Hepatocyte (in vitro differentiated cells): Measurements from ENCODE around the gene KPNA3. TPM values are rescaled to one million over a fixed set of nuclear protein-coding genes. Genes with fewer than 3 reads are reported as not detected.
A peak's percentile ranks its signal among the peaks of the same experiment; 100 is the strongest.

Experiments used
- DNase-seq: peaks from one replicate; pipeline ENCODE4 v3.0.0-alpha.2; 2016; ENCODE audit warnings: low spot score
- H2AFZ ChIP-seq: fragments of 200-600 bp; sonication (generic); 2 replicates; pipeline ENCODE4 v1.6.0; 2016; ENCODE audit warnings: antibody characterized with exemption, mild to moderate bottlenecking
- H3K27ac ChIP-seq: fragments of 200-600 bp; sonication (generic); 2 replicates; pipeline ENCODE4 v1.5.1; 2016; ENCODE audit warnings: mild to moderate bottlenecking
- H3K27me3 ChIP-seq: fragments of 200-600 bp; sonication (generic); 2 replicates; pipeline ENCODE4 v1.6.1; 2016
- H3K36me3 ChIP-seq: fragments of 200-600 bp; sonication (generic); replicated peaks from 2 replicates; pipeline ENCODE4 v1.5.1; 2016; ENCODE audit warnings: low read depth; ENCODE audit not compliant: insufficient read depth
- H3K4me1 ChIP-seq: fragments of 200-600 bp; sonication (generic); 2 replicates; pipeline ENCODE4 v1.5.1; 2016; ENCODE audit warnings: mild to moderate bottlenecking, moderate library complexity; ENCODE audit not compliant: insufficient read depth
- H3K4me2 ChIP-seq: fragments of 200-600 bp; sonication (generic); 2 replicates; pipeline ENCODE4 v1.6.0; 2016
- H3K4me3 ChIP-seq: fragments of 200-600 bp; sonication (generic); 2 replicates; pipeline ENCODE4 v1.5.1; 2016; ENCODE audit warnings: mild to moderate bottlenecking
- H3K79me2 ChIP-seq: fragments of 200-600 bp; sonication (generic); 2 replicates; pipeline ENCODE4 v1.6.0; 2017; ENCODE audit warnings: mild to moderate bottlenecking
- H3K9me2 ChIP-seq: fragments of 200-600 bp; sonication (generic); replicated peaks from 2 replicates; pipeline ENCODE4 v1.6.0; 2017; ENCODE audit warnings: mild to moderate bottlenecking; ENCODE audit not compliant: insufficient read depth
- H3K9me3 ChIP-seq: fragments of 200-600 bp; sonication (generic); 2 replicates; pipeline ENCODE4 v1.5.1; 2016; ENCODE audit warnings: low read depth, mild to moderate bottlenecking
- H4K20me1 ChIP-seq: fragments of 200-600 bp; sonication (generic); 2 replicates; pipeline ENCODE4 v1.6.0; 2016; ENCODE audit warnings: mild to moderate bottlenecking; ENCODE audit not compliant: insufficient read depth, poor library complexity, severe bottlenecking
- CTCF ChIP-seq: fragments of 200-600 bp; sonication (generic); IDR thresholded peaks from 2 replicates; pipeline ENCODE4 v1.5.1; 2016; ENCODE audit warnings: antibody characterized with exemption, mild to moderate bottlenecking; ENCODE audit not compliant: poor library complexity
- EZH2 ChIP-seq: fragments of 200-600 bp; sonication (generic); IDR thresholded peaks from 2 replicates; pipeline ENCODE4 v1.6.1; 2016; ENCODE audit warnings: antibody characterized with exemption, mild to moderate bottlenecking, borderline replicate concordance
- EZH2phosphoT487 ChIP-seq: fragments of 200-600 bp; sonication (generic); IDR thresholded peaks from one replicate; pipeline ENCODE4 v1.6.1; 2018; ENCODE audit warnings: antibody characterized with exemption, mild to moderate bottlenecking, low read depth, moderate library complexity; ENCODE audit not compliant: unreplicated experiment, severe bottlenecking
- WGBS: methylation state at CpG from one replicate; pipeline ENCODE4 v1.1.6; 2016; ENCODE audit warnings: low lambda C conversion rate; ENCODE audit errors: missing lambda C conversion rate; 5-methylcytosine and 5-hydroxymethylcytosine counted together
- polyA plus RNA-seq: library from polyadenylated mRNA; unstranded; fragments of >200 nt; fragmentation: Nextera tagmentation; extraction: Ambion mirVana; gene quantifications from 2 replicates; pipeline ENCODE4 v1.2.1, GENCODE V29; 2016
- total RNA-seq: library from RNA; depleted of rRNA; stranded (reverse); fragments of >200 nt; gene quantifications from 2 replicates; pipeline ENCODE4 v1.2.3, GENCODE V29; 2014

Gene KPNA3
- total and polyA plus RNA-seq, 2 experiments from 2014 or later = 41.1 to 61.8 TPM

GRCh38 chr13:49746111-49746510 is 46.4 kb downstream of the KPNA3 start:
- Histone ChIP-seq H3K9me2 (no peaks in the 10 kb centered on the region), H2AFZ (no peak overlapping the region), H4K20me1 (peaks cover 14% of the 10 kb centered on the region), H3K4me2 (no peak overlapping the region), H3K79me2 (peaks cover 63% of the 10 kb centered on the region), H3K36me3 (no peaks in the 10 kb centered on the region), H3K27me3 (no peaks in the 10 kb centered on the region), H3K4me1 (no peaks in the 10 kb centered on the region), H3K4me3 (no peak overlapping the region), H3K27ac (no peak overlapping the region), H3K9me3 (no peaks in the 10 kb centered on the region)
- 75% methylated on average over 5 of the region's 5 CpGs for WGBS
- TF ChIP-seq EZH2phosphoT487 (no peak), CTCF (no peak), EZH2 (no peak)
- no peak for DNase-seq

GRCh38 chr13:49740870-49741269 is 51.6 kb downstream of the KPNA3 start:
- no peak for DNase-seq
- peaks cover 16% of the 10 kb centered on the region for H3K79me2 ChIP-seq
- H3K4me3 ChIP-seq = no peak overlapping the region
- H2AFZ ChIP-seq = no peak overlapping the region
- no peaks in the 10 kb centered on the region for H3K27me3 ChIP-seq
- no peak for TF ChIP-seq CTCF
- no peak for TF ChIP-seq EZH2
- no peak for TF ChIP-seq EZH2phosphoT487
- H3K9me3 ChIP-seq = no peaks in the 10 kb centered on the region
- 79% methylated on average over 2 of the region's 2 CpGs for WGBS
- no peaks in the 10 kb centered on the region for H3K4me1 ChIP-seq
- no peak overlapping the region for H3K4me2 ChIP-seq
- H3K27ac ChIP-seq = peak overlapping the region; percentile 9
- H4K20me1 ChIP-seq = no peaks in the 10 kb centered on the region
- no peaks in the 10 kb centered on the region for H3K36me3 ChIP-seq
- H3K9me2 ChIP-seq = no peaks in the 10 kb centered on the region

- H3K9me2 ChIP-seq = no peaks in the 10 kb centered on the region
- H3K4me2 ChIP-seq = peak overlapping the region; percentile 29
- no peaks in the 10 kb centered on the region for H4K20me1 ChIP-seq
- H3K27ac ChIP-seq = peak overlapping the region; percentile 10
- H3K36me3 ChIP-seq = no peaks in the 10 kb centered on the region
- 77% methylated on average over 5 of the region's 5 CpGs for WGBS
- no peaks in the 10 kb centered on the region for H3K27me3 ChIP-seq
- H3K79me2 ChIP-seq = peaks cover 8% of the 10 kb centered on the region
- TF ChIP-seq EZH2phosphoT487 (no peak), EZH2 (no peak), CTCF (no peak)
- H3K4me1 ChIP-seq = no peaks in the 10 kb centered on the region
- no peak overlapping the region for H2AFZ ChIP-seq
- H3K9me3 ChIP-seq = no peaks in the 10 kb centered on the region
- no peak overlapping the region for H3K4me3 ChIP-seq
- DNase-seq = no peak
Measured at GRCh38 chr13:49739498-49740187, 52.8 kb downstream of the KPNA3 start.
